Mesendoderm (in vitro differentiated cells): Measurements from ENCODE around the gene IVNS1ABP.

ENCODE experiments used
- DNase-seq: peaks from one replicate; pipeline ENCODE4 v3.0.0; 2013
- H2AK5ac ChIP-seq: 2 replicates; pipeline ENCODE4 v1.6.1; 2013; ENCODE audit warnings: low read length, inconsistent platforms
- H2BK120ac ChIP-seq: 2 replicates; pipeline ENCODE4 v1.6.1; 2013; ENCODE audit warnings: low read depth, mild to moderate bottlenecking, low read length, moderate library complexity, mixed read lengths
- H2BK15ac ChIP-seq: replicated peaks from 2 replicates; pipeline ENCODE4 v1.6.1; 2013; ENCODE audit warnings: low read depth, mild to moderate bottlenecking, moderate library complexity
- H2BK5ac ChIP-seq: 2 replicates; pipeline ENCODE4 v1.6.1; 2013; ENCODE audit warnings: low read length, inconsistent platforms
- H3K18ac ChIP-seq: 2 replicates; pipeline ENCODE4 v1.6.1; 2013; ENCODE audit warnings: mild to moderate bottlenecking, low read length, mixed read lengths
- H3K23ac ChIP-seq: one replicate; pipeline ENCODE4 v1.6.1; 2013; ENCODE audit warnings: low read length
- H3K27ac ChIP-seq: 2 replicates; pipeline ENCODE4 v1.5.1; 2013; ENCODE audit warnings: low read depth, mild to moderate bottlenecking, inconsistent platforms, low read length, moderate library complexity
- H3K27me3 ChIP-seq: 2 replicates; pipeline ENCODE4 v1.6.1; 2013; ENCODE audit warnings: low read length, control low read depth, mild to moderate bottlenecking, inconsistent platforms; ENCODE audit not compliant: insufficient read depth, poor library complexity
- H3K36me3 ChIP-seq: 2 replicates; pipeline ENCODE4 v1.6.1; 2013; ENCODE audit warnings: low read length, inconsistent platforms; ENCODE audit not compliant: control insufficient read depth, insufficient read depth
- H3K4ac ChIP-seq: one replicate; pipeline ENCODE4 v1.6.1; 2013; ENCODE audit warnings: low read depth, mild to moderate bottlenecking, low read length, moderate library complexity
- H3K4me1 ChIP-seq: 2 replicates; pipeline ENCODE4 v1.6.1; 2013; ENCODE audit warnings: low read depth, low read length, inconsistent platforms; ENCODE audit not compliant: control insufficient read depth
- H3K4me2 ChIP-seq: 2 replicates; pipeline ENCODE4 v1.6.1; 2013; ENCODE audit warnings: low read length
- H3K4me3 ChIP-seq: 2 replicates; pipeline ENCODE4 v1.5.1; 2013; ENCODE audit warnings: mild to moderate bottlenecking, low read length
- H3K56ac ChIP-seq: one replicate; pipeline ENCODE4 v1.6.1; 2013; ENCODE audit warnings: low read length
- H3K79me1 ChIP-seq: 2 replicates; pipeline ENCODE4 v1.6.1; 2013; ENCODE audit warnings: low read length, inconsistent platforms
- H3K79me2 ChIP-seq: 2 replicates; pipeline ENCODE4 v1.6.1; 2013; ENCODE audit warnings: mild to moderate bottlenecking, low read length; ENCODE audit not compliant: control insufficient read depth, insufficient read depth
- H3K9ac ChIP-seq: 2 replicates; pipeline ENCODE4 v1.6.1; 2013; ENCODE audit warnings: low read length, inconsistent platforms
- H4K5ac ChIP-seq: one replicate; pipeline ENCODE4 v1.6.1; 2013; ENCODE audit warnings: low read length
- H4K8ac ChIP-seq: one replicate; pipeline ENCODE4 v1.6.1; 2013; ENCODE audit warnings: low read depth, mild to moderate bottlenecking, control low read depth, low read length, moderate library complexity
- WGBS: extraction: QIAGEN DNeasy Blood & Tissue Kit; methylation state at CpG from one replicate; pipeline ENCODE4 v1.1.7; 2013; ENCODE audit warnings: low lambda C conversion rate, missing lambda C conversion rate; ENCODE audit not compliant: insufficient coverage; ENCODE audit errors: extremely low coverage; 5-methylcytosine and 5-hydroxymethylcytosine counted together

Gene IVNS1ABP

GRCh38 chr1:185312361-185313138 lies 4.5 kb downstream of the IVNS1ABP start:
- Histone ChIP-seq H3K56ac (no peak overlapping the region), H2BK120ac (no peak overlapping the region), H3K23ac (no peak overlapping the region), H2BK5ac (no peak overlapping the region), H4K5ac (no peak overlapping the region), H3K4me3 (no peak overlapping the region), H3K79me2 (peaks cover 63% of the 10 kb centered on the region), H3K9ac (peak overlapping the region; percentile 30), H3K36me3 (peaks cover 2% of the 10 kb centered on the region), H2BK15ac (no peak overlapping the region), H4K8ac (no peak overlapping the region), H3K4ac (no peak overlapping the region), H3K18ac (no peak overlapping the region), H2AK5ac (no peak overlapping the region), H3K4me1 (peaks cover 2% of the 10 kb centered on the region), H3K27ac (no peak overlapping the region), H3K27me3 (no peaks in the 10 kb centered on the region), H3K79me1 (no peaks in the 10 kb centered on the region), H3K4me2 (peak overlapping the region; percentile 12)
- DNase-seq: no peak
- WGBS: 100% methylated on average over 2 of the region's 4 CpGs

- Histone ChIP-seq H2BK120ac (no peak overlapping the region), H3K23ac (no peak overlapping the region), H3K36me3 (peaks cover 3% of the 10 kb centered on the region), H3K27me3 (no peaks in the 10 kb centered on the region), H3K4me1 (peaks cover 2% of the 10 kb centered on the region), H3K4me2 (no peak overlapping the region), H4K5ac (no peak overlapping the region), H3K18ac (no peak overlapping the region), H2AK5ac (no peak overlapping the region), H4K8ac (no peak overlapping the region), H3K79me1 (no peaks in the 10 kb centered on the region), H2BK5ac (no peak overlapping the region), H3K27ac (no peak overlapping the region), H2BK15ac (no peak overlapping the region), H3K4ac (no peak overlapping the region), H3K56ac (no peak overlapping the region), H3K9ac (no peak overlapping the region), H3K4me3 (no peak overlapping the region), H3K79me2 (peaks cover 59% of the 10 kb centered on the region)
- no peak for DNase-seq
Observed at GRCh38 chr1:185311589-185312225, 5.3 kb downstream of the IVNS1ABP start.

GRCh38 chr1:185309566-185309965 lies 7.5 kb downstream of the IVNS1ABP start:
- Histone ChIP-seq H4K5ac (no peak overlapping the region), H3K56ac (no peak overlapping the region), H2BK15ac (no peak overlapping the region), H3K27me3 (no peaks in the 10 kb centered on the region), H3K18ac (no peak overlapping the region), H2BK120ac (no peak overlapping the region), H2AK5ac (no peak overlapping the region), H3K23ac (no peak overlapping the region), H3K9ac (no peak overlapping the region), H3K79me1 (peaks cover 5% of the 10 kb centered on the region), H3K4me1 (peaks cover 2% of the 10 kb centered on the region), H3K4me2 (no peak overlapping the region), H3K4me3 (no peak overlapping the region), H4K8ac (no peak overlapping the region), H3K4ac (no peak overlapping the region), H2BK5ac (no peak overlapping the region), H3K79me2 (peaks cover 43% of the 10 kb centered on the region), H3K27ac (no peak overlapping the region), H3K36me3 (peaks cover 6% of the 10 kb centered on the region)
- WGBS: no CpG with 5 or more reads among the region's 2 CpGs
- DNase-seq: no peak

- peaks cover 2% of the 10 kb centered on the region for H3K4me1 ChIP-seq
- no peak overlapping the region for H3K4ac ChIP-seq
- H3K9ac ChIP-seq: no peak overlapping the region
- no peak overlapping the region for H2BK120ac ChIP-seq
- no peak overlapping the region for H2BK5ac ChIP-seq
- H3K4me3 ChIP-seq: no peak overlapping the region
- H3K27me3 ChIP-seq: no peaks in the 10 kb centered on the region
- no peak overlapping the region for H2BK15ac ChIP-seq
- H3K27ac ChIP-seq: no peak overlapping the region
- DNase-seq: no peak
- no CpG with 5 or more reads among the region's 1 CpG for WGBS
- H3K79me1 ChIP-seq: peaks cover 8% of the 10 kb centered on the region
- H3K79me2 ChIP-seq: peaks cover 31% of the 10 kb centered on the region
- no peak overlapping the region for H3K23ac ChIP-seq
- H2AK5ac ChIP-seq: no peak overlapping the region
- no peak overlapping the region for H3K56ac ChIP-seq
- peaks cover 10% of the 10 kb centered on the region for H3K36me3 ChIP-seq
- no peak overlapping the region for H3K4me2 ChIP-seq
- H3K18ac ChIP-seq: no peak overlapping the region
- no peak overlapping the region for H4K8ac ChIP-seq
- no peak overlapping the region for H4K5ac ChIP-seq
Observed at GRCh38 chr1:185308126-185308525, 8.9 kb downstream of the IVNS1ABP start.

GRCh38 chr1:185305419-185305818 lies 11.6 kb downstream of the IVNS1ABP start:
- DNase-seq: peak; percentile 65
- no peak overlapping the region for H3K4me2 ChIP-seq
- H3K23ac ChIP-seq: no peak overlapping the region
- no peak overlapping the region for H3K56ac ChIP-seq
- H3K79me1 ChIP-seq: peaks cover 8% of the 10 kb centered on the region
- H4K8ac ChIP-seq: no peak overlapping the region
- H3K27me3 ChIP-seq: no peaks in the 10 kb centered on the region
- H3K4me1 ChIP-seq: no peaks in the 10 kb centered on the region
- H3K18ac ChIP-seq: no peak overlapping the region
- H2BK5ac ChIP-seq: no peak overlapping the region
- H2BK120ac ChIP-seq: no peak overlapping the region
- no peak overlapping the region for H2BK15ac ChIP-seq
- no peak overlapping the region for H3K4me3 ChIP-seq
- WGBS: no CpG with 5 or more reads among the region's 3 CpGs
- H3K9ac ChIP-seq: no peak overlapping the region
- peaks cover 15% of the 10 kb centered on the region for H3K36me3 ChIP-seq
- H3K4ac ChIP-seq: no peak overlapping the region
- H3K27ac ChIP-seq: no peak overlapping the region
- peaks cover 12% of the 10 kb centered on the region for H3K79me2 ChIP-seq
- no peak overlapping the region for H4K5ac ChIP-seq
- H2AK5ac ChIP-seq: no peak overlapping the region
